Activated gamma-delta T cell (primary cell): ENCODE results near the gene HOXC12.

ENCODE experiments used
- DNase-seq: peaks from one replicate; lab custom pipeline; 2025; lab: John Stamatoyannopoulos, UW

The HOXC12 gene

DNA sequence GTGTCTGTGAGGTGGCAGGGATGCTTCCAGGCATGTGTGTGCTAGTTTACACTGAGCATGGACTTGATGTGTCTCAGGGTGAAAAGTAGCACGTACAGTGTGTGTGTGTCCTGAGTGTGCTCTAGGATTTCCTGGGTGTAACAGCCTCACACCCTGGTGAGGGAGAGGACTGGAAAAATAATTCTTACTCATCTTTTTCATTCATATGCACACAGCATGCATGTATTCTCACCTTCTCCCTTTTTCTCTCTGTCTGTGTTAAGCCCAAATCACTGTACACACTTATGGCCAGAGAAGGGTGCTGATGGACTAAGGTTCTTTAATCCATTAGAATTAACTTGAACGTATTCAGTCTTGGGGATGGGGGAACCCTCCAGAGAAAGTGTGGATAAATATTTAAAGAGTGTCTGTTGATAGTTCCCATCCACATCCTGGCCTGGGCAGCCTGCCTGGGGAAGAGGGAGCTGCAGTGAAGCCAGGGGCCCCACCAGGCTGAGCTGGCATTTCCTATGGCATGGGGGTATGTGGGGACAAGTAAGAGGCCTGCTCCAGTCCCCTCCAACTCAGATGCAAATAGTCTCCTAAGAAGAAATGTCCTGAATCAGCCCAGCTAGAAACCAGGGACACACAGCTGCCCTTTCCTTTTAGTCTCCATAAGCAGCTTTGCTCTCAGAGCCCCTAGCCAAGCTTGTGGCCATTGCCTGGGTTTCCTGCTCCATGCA is 53.0 kb downstream of the HOXC12 start:
- DNase-seq = no peak

GRCh38 chr12:54008260-54008552 is 53.5 kb downstream of the HOXC12 start:
- DNase-seq = no peak
